HG03354 (cell line): Measurements from ENCODE around the gene TCN1.

ENCODE experiments used
- ATAC-seq: cut with Tn5 transposase; IDR thresholded peaks from one replicate; pipeline ENCODE4 v1.9.1; 2021; ENCODE audit warnings: mild to moderate bottlenecking; ENCODE audit not compliant: unreplicated experiment, poor library complexity, severe bottlenecking

TCN1 gene

GRCh38 chr11:59812220-59812619, 54.1 kb downstream of the TCN1 start:
- no peak for ATAC-seq

GRCh38 chr11:59810911-59811259, 55.4 kb downstream of the TCN1 start:
- no peak for ATAC-seq

GRCh38 chr11:59810189-59810910, 55.9 kb downstream of the TCN1 start, which contains the start of gene MRPL16:
MRPL16 (minus strand) TSS chr11:59810778; CDS start chr11:59810658, 120 bp downstream.
- ATAC-seq = peak; percentile 99

GRCh38 chr11:59807047-59807610, 59.2 kb downstream of the TCN1 start:
- ATAC-seq = no peak

- no peak for ATAC-seq
Measured at GRCh38 chr11:59804061-59804460, 62.2 kb downstream of the TCN1 start.
